Hematopoietic multipotent progenitor cell treated with erythropoietin and hydrocortisone succinate and interleukin-3 and kit ligand, for 8 days (in vitro differentiated cells): ENCODE data around the gene TEX14.

Experiments
- DNase-seq: peaks from one replicate; pipeline ENCODE4 v3.0.0-alpha.2; 2015

Gene TEX14

GRCh38 chr17:58516644-58517377 is 175.0 kb downstream of the TEX14 start:
- peak; percentile 16 for DNase-seq

GRCh38 chr17:58515286-58515685 is 176.6 kb downstream of the TEX14 start:
- no peak for DNase-seq

- no peak for DNase-seq
Observed at GRCh38 chr17:58514770-58515157, 177.1 kb downstream of the TEX14 start.

GRCh38 chr17:58513965-58514769 is 177.7 kb downstream of the TEX14 start, which contains the start of gene MTMR4:
Gene MTMR4, minus strand, starts transcription at chr17:58514638. Its CDS starts 231 bp downstream, at chr17:58514407.
- peak; percentile 87 for DNase-seq

- no peak for DNase-seq
Observed at GRCh38 chr17:58513267-58513964, 178.4 kb downstream of the TEX14 start.

GRCh38 chr17:58510075-58510474 is 181.8 kb downstream of the TEX14 start:
- DNase-seq, result no peak

- no peak for DNase-seq
Observed at GRCh38 chr17:58508341-58509067, 183.3 kb downstream of the TEX14 start.

GRCh38 chr17:58507123-58507634 is 184.7 kb downstream of the TEX14 start:
- no peak for DNase-seq
